ENCODE results near the gene CELF5.
"Not testable (repeated sequence)": the region's sequence is repeated elsewhere in the genome, so short reads cannot be mapped to it uniquely, and the experiment has no call there.

The CELF5 gene

DNA sequence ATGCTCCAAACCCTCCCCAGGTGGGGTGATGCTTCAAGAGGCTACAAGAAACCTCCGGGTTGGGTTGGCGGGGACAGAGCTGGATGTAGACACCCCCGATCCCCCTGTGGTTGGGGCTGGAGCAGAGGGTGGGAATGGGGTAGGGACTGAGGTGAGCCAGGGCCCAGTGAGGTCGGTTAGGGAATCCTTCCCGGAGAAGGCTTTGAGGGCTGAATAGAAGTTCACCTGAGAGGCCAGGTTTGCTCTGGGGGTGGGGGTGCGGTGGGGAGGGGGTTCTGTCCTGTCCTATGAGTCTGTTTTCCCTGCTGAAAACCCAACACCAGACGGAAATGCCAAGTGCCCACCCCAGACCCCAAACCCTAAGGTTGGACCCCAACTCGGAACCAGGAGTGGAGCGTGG lies 69.1 kb downstream of the CELF5 start:
- no peak overlapping the region for H3K4me3 ChIP-seq (ENCODE audit: low read depth, low read length)
- TF ChIP-seq, protein P1, sequence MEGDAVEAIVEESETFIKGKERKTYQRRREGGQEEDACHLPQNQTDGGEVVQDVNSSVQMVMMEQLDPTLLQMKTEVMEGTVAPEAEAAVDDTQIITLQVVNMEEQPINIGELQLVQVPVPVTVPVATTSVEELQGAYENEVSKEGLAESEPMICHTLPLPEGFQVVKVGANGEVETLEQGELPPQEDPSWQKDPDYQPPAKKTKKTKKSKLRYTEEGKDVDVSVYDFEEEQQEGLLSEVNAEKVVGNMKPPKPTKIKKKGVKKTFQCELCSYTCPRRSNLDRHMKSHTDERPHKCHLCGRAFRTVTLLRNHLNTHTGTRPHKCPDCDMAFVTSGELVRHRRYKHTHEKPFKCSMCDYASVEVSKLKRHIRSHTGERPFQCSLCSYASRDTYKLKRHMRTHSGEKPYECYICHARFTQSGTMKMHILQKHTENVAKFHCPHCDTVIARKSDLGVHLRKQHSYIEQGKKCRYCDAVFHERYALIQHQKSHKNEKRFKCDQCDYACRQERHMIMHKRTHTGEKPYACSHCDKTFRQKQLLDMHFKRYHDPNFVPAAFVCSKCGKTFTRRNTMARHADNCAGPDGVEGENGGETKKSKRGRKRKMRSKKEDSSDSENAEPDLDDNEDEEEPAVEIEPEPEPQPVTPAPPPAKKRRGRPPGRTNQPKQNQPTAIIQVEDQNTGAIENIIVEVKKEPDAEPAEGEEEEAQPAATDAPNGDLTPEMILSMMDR (IDR thresholded peaks at IDR 0.05; ENCODE audit: low read depth, low read length): no peak

- TF ChIP-seq, protein P1 (IDR thresholded peaks at IDR 0.05; ENCODE audit: low read depth, low read length): no peak
- H3K4me3 ChIP-seq (ENCODE audit: low read depth, low read length): no peak overlapping the region
These were observed 69.8 kb downstream of the CELF5 start for GRCh38 chr19:3294080-3294850.

- TF ChIP-seq, protein P1 (IDR thresholded peaks at IDR 0.05; ENCODE audit: low read depth, low read length): no peak
- H3K4me3 ChIP-seq (ENCODE audit: low read depth, low read length): no peak overlapping the region
These were observed 71.1 kb downstream of the CELF5 start for GRCh38 chr19:3295581-3295980.

GRCh38 chr19:3296034-3296433 lies 71.6 kb downstream of the CELF5 start:
- H3K4me3 ChIP-seq (ENCODE audit: low read depth, low read length): no peak overlapping the region
- TF ChIP-seq, protein P1 (IDR thresholded peaks at IDR 0.05; ENCODE audit: low read depth, low read length): no peak

GRCh38 chr19:3296446-3296845 lies 72.0 kb downstream of the CELF5 start:
- TF ChIP-seq, protein P1 (IDR thresholded peaks at IDR 0.05; ENCODE audit: low read depth, low read length): no peak
- H3K4me3 ChIP-seq (ENCODE audit: low read depth, low read length): no peak overlapping the region

- no peak overlapping the region for H3K4me3 ChIP-seq (ENCODE audit: low read depth, low read length)
- TF ChIP-seq, protein P1 (IDR thresholded peaks at IDR 0.05; ENCODE audit: low read depth, low read length): no peak
These were observed 74.5 kb downstream of the CELF5 start for GRCh38 chr19:3298853-3299449.

DNA sequence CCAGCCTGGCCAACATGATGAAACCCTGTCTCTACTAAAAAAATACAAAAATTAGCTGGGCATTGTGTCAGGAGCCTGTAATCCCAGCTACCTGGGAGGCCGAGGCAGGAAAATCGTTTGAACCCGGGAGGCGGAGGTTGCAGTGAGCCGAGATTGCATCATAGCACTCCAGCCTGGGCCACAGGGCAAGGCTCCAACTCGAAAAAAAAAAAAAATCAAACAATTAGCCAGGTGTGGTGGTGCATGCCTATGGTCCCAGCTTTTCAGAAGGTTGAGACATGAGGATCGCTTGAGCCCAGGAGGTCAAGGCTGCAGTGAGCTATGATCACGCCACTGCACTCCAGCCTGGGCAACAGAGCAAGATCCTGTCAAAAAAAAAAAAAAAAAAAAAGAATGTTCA lies 76.1 kb downstream of the CELF5 start:
- not testable (repeated sequence) for H3K4me3 ChIP-seq (ENCODE audit: low read depth, low read length)

Data from WI38 (cell line).